ENCODE results near the gene FTCDNL1.

FTCDNL1 gene

GRCh38 chr2:199791326-199791725 is 59.7 kb downstream of the FTCDNL1 start:
- DNase-seq (ENCODE audit: low spot score), result no peak

DNA sequence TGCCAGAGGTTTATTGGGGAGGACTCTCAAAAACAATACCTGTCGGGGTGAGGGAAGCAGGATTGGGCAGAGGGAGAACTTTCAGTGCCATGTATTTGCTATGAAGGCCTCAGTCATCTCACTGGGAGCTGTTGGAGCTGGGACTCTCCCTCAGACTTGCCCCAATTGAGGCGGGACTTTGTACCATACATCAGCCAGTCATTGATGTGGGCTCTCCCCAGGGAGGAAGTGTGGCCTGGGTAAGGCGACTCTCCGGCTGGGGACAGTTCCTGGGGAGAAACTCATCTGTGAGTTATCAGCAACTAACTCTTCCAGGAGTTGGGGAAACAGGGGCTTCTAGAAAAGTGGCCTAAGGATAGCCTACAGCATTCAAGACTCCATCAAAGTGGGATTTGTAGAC is 66.5 kb downstream of the FTCDNL1 start:
- no peak for DNase-seq (ENCODE audit: low spot score)

DNA sequence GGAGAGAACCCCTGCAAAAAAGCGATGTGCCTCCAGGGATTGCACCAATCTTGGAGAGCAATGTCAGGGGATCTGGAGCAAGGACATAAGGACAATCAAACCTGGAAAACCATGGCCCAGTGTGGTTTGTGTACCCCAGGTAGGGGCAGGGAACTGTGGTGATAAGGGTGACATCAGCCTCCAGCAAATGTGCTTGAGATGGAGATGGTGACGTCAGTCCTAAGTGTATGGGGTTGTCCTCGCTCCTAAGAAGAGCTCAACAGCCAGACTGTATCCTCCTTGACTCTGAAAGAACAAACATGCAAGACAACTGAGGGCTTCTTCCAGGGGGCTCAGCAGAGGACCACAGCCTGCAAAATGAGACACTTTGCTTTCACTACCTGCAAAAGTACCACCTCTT is 71.4 kb downstream of the FTCDNL1 start:
- no peak for DNase-seq (ENCODE audit: low spot score)

GRCh38 chr2:199778655-199779054 is 72.3 kb downstream of the FTCDNL1 start:
- DNase-seq (ENCODE audit: low spot score), result no peak

- DNase-seq (ENCODE audit: low spot score), result no peak
These were observed 73.1 kb downstream of the FTCDNL1 start for GRCh38 chr2:199777916-199778315.

GRCh38 chr2:199777315-199777714 is 73.7 kb downstream of the FTCDNL1 start:
- no peak for DNase-seq (ENCODE audit: low spot score)

DNA sequence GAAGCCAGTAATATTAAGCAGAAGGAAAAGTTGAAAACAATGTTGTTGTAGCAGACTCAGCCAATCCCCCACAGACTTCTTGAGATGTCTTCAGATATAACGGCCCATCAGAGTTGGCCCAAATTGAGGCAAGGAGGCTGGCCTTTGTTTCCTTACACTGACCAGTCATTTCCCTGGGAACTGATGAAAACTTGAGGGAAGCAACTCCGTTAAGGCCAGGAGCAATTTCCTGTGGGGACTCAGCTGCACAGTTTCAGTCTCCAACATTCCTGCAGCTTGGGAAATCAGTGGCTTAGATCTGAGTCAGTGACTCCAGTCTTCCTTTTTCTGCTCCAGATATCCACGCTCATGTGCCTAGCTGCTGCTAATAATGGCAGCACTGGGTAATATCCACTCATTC is 75.7 kb downstream of the FTCDNL1 start:
- DNase-seq (ENCODE audit: low spot score), result no peak

GRCh38 chr2:199772035-199772976 is 78.7 kb downstream of the FTCDNL1 start:
- no peak for DNase-seq (ENCODE audit: low spot score)

DNA sequence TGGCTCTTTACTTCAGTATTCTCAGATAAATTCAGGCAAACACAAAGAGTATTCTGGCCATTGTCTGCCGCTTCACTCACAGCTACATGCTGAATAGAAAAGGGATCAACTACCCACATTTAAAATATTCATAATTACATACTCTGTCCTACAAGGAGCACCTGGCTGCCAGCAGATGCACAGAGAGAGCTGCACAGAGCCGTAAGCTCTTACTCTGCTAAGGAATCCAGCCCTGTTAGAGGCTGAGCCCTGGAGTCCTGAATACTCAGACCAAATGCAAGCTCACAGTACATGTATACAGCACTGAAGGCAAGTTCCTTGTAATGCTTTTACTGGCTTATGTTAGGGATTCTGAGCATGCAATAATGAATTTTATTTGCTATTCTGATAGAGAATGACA is 80.3 kb downstream of the FTCDNL1 start:
- peak; percentile 16 for DNase-seq (ENCODE audit: low spot score)

DNA sequence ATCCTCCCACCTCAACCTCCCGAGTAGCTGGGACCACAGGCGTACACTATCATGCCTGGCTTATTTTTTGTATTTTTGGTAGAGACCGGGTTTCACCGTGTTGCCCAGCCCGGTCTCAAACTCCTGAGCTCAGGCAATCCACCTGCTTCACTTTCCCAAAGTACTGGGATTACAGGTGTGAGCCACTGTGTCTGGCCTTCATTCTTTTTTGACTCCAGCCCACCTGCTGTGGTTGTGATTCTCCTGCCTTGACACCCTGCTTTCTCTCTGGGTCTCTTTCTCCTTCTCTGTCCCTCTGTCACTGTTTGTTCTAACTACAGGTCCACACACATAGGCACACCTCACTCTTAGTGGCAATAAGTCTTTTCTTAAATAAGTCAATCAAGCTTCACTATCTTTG is 85.3 kb downstream of the FTCDNL1 start:
- DNase-seq (ENCODE audit: low spot score), result no peak

GRCh38 chr2:199764273-199764800 is 86.7 kb downstream of the FTCDNL1 start:
- no peak for DNase-seq (ENCODE audit: low spot score)

DNA sequence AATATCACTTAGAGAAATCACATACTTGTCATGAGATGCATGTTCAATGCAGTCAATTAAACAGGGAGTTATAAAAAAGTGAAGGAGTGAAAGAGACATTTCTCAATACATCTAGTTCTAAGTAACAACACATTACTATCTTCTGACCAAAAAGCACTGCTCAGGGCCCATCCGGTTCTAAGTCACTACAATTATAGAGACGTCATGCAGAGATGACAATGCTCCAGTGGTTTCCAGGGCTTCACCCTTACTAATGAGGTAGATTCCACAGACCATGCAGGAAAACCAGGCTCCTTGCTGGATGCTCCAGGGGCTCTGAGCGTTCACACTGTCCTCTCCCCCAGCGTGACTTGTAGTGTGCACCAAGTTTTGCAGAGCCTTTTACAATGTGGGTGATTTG is 88.0 kb downstream of the FTCDNL1 start:
- no peak for DNase-seq (ENCODE audit: low spot score)

DNA sequence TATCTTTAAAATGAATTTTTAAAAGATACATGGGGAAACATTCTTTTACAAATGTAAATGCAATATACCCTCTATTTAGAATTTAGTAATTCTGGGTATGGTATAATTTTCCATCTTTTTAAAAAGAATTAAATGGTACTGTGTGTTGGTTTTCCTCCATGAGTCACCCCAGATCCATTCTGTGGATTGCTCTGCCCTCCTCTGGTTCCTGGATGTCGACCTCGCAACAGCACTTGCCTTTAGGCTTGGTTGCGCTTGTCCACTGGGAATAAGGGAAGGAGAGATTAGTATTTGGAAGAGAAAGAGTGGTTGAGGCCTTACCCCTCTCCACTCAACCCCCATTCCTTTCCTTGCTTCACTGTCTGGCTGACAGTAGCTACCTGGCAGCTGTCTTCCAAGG is 90.4 kb downstream of the FTCDNL1 start:
- no peak for DNase-seq (ENCODE audit: low spot score)

GRCh38 chr2:199757233-199757870 is 93.6 kb downstream of the FTCDNL1 start:
- DNase-seq (ENCODE audit: low spot score), result peak; percentile 95

DNA sequence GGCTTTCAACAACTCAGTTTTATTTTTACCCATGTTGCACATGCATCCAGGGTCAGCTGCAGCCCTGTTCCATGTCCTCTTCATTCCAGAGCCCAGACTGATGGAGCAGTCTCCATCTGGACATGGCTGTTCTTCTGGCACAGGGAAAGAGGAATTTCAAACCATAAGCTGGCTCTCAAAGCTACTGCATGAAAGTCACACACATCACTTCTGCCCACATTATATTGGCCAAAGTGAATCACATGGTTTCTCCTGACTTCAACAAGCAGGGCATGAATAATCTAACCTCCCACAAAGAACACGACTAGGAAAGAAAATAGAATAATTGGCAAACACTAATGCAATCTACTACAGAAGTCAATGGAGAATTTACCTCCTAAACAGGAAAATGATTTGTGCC is 94.2 kb downstream of the FTCDNL1 start:
- peak; percentile 38 for DNase-seq (ENCODE audit: low spot score)

DNA sequence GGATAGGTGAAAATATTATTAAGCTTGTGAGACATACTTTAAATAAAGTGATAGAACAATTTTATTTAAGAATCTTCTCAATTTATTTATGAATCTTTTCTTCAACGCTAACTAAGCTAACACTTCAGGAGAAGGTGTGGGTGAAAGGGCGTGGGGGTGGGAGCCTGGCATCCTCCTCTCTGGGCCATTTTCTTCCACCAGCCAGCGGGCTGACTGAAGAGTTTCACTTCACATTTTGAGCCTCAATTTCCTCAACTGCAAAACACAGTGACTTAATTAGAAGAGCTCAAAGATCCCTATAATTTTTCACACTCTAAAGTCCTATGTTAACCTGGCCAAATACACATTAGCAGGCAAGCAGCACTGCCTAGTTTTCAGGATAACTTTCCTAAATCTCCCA is 94.8 kb downstream of the FTCDNL1 start:
- no peak for DNase-seq (ENCODE audit: low spot score)

DNA sequence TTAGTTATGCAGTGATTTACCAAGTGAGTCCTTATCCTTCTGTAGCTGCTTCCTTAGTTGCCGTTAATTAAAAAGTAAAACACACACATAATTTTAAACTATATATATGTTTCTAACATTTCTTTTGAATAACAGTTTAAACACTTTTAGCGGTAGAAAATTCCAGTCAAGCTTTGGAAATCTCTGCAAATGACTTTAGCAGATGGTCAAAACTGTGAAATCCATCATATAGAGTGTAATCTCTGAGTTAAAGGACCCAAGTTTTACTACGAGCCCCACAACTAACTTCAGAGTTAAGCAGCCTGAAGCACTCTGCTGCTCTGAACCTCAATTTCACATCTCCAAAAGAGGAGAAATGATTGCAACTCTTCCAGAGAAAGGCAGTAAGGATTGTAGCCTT is 96.2 kb downstream of the FTCDNL1 start:
- no peak for DNase-seq (ENCODE audit: low spot score)

DNA sequence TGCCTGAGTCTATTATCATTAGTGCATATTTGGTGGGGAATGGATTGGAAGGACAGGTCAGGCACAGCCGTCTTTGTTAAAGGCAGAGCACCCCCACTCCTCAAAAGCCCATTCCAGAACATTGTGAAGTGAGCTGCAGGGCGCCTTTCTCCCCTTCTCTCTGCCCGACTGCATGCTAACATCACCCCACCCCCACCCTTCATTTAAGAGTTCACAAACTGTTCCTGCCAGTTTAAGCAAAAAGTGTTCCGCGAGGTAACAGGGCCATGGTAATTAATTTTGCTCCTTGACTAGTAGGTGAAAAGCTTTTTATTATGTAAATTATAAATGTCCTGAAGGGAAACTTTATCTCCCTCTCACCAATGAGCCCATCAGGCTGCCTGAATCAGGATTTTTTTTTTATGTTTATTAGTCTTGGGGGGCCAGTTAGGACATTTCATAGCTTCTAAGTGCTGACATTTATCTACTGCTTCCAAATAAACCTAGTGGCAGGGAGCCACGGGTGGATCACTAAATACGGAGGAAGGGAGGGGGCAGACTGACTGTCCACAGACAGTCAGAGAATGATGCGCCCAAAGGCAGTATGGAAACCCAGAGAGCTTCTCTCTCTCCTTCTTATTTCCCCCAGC is 99.4 kb downstream of the FTCDNL1 start:
- DNase-seq (ENCODE audit: low spot score), result no peak

- DNase-seq (ENCODE audit: low spot score), result no peak
These were observed 101.4 kb downstream of the FTCDNL1 start for GRCh38 chr2:199749571-199749970.

DNA sequence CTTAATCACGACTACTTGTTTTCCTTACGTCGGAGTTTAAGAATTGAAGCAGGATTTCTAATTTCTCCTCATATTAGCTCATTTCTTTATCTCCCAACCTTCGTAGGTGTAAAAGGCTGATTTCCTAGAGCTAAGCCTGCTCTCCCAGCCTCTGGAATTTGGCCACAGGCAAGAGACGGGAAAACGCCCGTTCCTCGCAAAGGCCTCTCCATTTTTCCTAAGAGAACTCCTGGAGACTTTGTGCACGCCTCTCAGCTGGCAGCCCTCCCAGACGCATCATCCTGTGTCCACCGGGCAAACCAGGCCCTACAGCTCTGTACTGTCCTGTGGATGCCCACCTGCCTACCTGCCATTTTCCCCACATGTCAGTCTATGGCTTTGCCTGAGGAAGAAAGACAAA is 106.3 kb downstream of the FTCDNL1 start:
- no peak for DNase-seq (ENCODE audit: low spot score)

- no peak for DNase-seq (ENCODE audit: low spot score)
These were observed 106.7 kb downstream of the FTCDNL1 start for GRCh38 chr2:199744260-199744659.

DNA sequence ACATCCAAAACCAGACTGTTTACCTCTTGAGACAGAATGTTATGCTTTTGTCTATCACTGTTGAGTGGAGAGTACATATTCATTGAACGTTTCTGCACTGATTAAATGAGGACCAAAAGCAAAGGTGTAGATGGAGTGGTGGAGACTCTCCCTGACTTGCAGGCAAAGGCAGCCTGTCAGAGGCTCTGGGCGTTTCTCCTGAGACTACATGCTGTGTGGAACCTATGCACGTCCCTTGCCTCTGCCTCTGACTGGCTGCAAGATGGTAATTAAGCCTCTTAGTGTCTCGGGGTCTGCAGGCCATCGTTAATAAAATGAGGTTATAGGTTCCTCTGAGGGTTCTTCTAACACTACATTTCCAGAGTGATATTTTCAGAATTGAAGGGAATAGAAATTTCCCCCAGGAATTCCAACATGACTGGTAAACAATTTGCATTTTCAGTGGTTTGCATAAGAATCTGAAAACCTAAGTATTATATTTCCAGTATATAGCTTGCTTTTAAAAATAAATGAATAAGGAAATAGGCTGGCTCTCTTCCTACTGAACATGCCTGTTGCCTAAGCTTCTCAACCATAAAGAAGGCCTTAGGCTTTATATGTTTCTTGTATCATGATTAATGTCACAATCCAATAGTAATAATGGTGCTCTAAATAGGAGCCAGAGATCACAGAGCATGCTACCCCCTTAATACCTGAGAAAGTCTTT is 107.4 kb downstream of the FTCDNL1 start:
- DNase-seq (ENCODE audit: low spot score), result no peak
